GM19397 (cell line): Measurements from ENCODE around the gene TM2D1.
"Not testable (repeated sequence)": the region's sequence is repeated elsewhere in the genome, so short reads cannot be mapped to it uniquely, and the experiment has no call there.

Experiments
- ATAC-seq: cut with Tn5 transposase; IDR thresholded peaks from one replicate; pipeline ENCODE4 v1.9.1; 2021; ENCODE audit warnings: mild to moderate bottlenecking, moderate library complexity; ENCODE audit not compliant: unreplicated experiment

The TM2D1 gene

DNA sequence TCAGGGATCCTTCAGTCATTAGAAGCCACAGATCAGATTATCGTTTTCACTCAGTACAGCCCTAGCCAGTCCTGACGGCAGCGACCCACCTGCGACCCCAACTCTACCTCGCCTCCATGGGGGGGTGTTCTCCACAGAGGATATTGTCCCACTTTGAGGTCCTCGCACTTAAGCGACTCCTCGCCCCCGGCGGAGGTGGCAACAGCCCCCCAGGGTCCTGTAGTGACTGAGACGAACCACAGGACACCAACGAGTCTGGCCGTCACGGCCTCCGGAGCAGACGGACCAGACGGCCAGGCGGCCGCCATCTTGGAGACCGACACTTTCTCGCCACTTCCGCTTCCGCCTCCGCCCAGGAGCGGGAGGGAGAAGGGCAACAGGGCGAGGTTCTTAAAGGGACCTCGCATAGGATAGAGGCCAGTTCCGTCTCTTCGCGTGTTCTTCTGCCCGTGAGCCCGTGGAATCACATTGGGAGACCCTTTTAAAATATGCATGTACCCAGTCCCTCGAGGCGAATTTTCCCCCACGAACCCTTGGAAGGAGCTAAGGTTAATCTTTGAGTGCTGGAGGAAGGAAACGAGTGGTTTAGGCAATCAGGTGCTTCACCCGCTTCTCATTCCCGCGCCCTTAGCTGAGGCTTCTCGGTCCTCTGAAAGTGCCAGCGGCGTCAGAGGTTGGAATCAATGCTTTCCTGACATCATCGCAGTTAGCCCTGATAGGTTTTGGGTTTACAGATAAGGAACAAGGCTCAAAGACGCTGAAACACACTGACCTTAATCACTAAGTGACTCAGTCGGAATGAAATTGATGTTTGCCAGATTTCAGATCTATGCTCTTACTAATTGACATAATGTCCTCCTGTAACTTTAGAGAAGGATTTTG, at the start of gene TM2D1:
Gene TM2D1, minus strand, starts transcription at position 329 of the 882 bp plus-strand sequence. Its CDS starts 21 bp downstream, at position 308.
- ATAC-seq, result peak; percentile 100

DNA sequence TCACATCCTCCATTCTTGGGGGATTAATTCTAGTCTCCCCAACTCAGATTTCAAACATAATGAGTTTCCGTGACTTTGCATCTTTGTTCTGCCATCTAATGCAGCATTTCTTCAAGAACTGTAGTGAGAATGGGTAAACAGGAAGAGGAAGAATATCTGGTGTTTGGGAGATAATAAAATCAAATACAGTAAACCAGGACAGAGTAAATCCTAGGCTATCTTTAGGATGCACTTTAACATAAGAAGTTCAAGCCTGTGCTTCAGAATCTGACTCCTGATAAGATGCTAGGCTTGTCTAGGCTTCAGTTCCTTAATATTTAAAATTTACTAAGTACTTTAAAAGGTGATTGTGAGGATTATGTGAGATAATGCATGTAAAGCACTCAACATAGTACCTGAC, 45.2 kb upstream of the TM2D1 start:
- ATAC-seq, result no peak

DNA sequence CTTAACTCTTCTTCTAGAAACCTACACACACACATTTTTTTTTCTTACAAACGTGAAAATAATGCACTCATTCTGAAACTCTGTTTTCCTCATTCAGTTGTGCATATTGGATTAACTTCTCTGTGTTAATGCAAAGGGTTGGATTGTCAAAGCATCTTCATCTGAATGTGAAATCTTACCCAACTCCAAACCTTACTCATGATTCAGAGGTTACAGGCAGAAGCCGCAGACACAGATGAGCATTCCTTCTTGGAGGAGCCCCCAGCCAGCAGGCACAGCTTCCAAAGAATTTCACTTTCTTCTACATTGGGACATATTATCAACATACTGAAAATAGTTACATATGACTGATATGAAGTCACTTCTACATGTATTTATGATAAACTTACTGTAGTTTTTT, 33.0 kb upstream of the TM2D1 start:
- ATAC-seq, result no peak

DNA sequence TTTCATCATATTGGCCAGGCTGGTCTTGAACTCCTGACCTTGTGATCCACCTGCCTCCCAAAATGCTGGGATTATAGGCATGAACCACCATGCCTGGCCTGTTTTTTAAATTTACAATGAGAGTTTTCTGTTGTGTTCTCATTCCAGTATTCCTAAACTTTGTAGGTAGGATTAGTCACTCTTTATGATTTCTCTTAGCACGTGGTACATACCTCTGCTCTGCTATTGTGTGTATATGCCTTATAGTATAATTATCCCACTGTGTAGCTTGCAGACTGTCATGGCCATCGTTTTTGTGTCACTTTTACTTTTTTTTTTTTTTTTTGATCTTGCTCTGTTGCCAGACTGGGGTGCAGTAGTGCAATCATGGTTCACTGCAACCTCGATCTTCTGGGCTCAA, 31.8 kb upstream of the TM2D1 start:
- no peak for ATAC-seq

DNA sequence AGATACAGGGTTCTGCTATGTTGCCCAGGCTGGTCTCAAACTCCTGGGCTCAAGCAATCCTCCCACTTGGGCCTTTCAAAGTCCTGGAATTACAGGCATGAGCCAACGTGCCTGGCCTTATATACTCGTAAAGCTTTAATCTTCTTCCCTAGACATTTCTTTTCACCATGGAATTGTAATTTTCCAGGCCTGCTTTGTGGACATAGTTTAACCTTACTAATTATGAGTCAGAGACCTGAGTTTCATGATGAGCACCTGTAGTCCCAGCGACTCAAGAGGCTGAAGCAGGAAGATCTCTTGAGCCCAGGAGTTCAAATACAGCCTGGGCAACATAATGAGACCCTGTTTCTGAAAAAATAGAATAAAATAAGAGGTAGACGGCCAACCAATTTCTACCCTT, 29.6 kb upstream of the TM2D1 start:
- ATAC-seq, result no peak

DNA sequence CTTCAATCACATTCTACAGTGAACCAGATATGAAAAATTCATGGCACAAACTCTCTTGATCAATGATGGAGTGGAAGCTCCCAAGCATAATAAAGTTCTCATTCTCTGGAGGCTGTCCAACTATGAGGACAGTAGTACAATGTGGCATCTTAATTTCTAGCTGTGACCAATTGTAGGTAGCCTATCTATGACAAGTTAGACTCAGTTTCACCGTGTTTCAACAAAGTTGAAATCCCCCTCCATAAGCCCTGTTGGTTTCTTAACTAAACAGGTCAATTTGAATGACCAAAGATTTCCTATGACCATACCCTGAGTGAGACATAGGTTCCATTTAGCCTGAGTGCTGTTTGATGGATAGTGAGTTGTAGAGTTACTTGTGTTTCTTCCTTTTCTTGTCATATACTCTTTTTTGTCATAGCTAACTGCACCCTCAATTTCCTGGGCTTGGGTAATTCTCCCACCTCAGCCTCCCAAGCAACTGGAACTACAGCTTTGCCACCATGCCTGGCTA, 29.1 kb upstream of the TM2D1 start:
- no peak for ATAC-seq

DNA sequence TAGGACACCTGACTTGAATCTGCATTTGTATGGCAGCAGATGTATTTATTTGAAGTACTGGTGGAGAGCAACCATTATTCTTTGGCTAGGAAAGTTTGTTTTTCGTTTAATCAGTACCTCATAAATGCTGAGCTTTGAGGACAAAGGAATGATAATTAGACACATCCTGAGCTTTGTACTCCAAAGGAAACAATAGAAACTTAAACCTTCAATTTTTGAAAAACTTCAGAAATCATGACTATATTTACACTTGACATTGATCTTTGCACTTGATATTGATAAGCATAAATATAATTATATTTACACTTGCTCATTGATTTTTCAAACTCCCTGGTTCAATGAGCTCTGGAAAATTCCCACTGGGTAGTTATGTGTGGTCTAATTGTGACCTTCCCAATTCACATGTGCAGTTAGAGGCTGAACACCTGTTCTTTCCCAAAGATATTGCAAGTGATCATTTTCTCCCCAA, 28.0 kb upstream of the TM2D1 start:
- no peak for ATAC-seq

DNA sequence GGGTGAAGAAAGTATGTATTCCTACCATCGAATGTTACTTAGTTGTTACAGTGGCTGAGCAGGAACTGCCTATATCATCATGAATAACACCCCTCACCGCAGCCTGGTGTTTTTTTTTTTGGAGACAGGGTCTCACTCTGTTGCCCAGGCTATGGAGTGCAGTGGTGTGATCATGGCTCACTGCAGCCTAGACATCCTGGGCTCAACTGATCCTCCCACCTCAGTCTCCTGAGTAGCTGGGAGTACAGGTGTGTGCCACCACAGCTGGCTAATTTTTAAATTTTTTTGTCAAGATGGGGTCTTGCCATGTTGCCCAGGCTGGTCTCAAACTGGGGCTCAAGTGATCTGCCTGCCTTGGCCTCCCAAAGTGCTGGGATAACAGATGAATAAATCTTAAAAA, 24.6 kb upstream of the TM2D1 start:
- ATAC-seq, result no peak

DNA sequence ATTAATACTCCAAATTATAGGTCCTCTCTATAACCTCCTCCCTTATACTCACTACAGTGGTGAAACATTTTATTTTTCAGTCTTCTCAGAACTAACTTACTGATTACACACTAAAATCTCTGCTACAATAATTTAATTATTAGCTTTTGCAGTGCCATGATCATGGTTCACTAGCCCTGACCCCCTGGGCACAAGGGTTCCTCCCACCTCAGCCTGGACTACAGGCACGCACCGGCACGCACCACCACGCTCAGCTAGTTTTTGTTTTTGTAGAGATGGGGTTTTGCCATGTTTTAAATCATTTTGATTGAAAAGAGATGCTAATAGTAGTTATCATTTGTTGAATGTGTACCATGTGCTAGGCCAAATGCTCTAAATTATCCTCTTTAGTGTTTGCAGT, 23.6 kb upstream of the TM2D1 start:
- ATAC-seq, result no peak

DNA sequence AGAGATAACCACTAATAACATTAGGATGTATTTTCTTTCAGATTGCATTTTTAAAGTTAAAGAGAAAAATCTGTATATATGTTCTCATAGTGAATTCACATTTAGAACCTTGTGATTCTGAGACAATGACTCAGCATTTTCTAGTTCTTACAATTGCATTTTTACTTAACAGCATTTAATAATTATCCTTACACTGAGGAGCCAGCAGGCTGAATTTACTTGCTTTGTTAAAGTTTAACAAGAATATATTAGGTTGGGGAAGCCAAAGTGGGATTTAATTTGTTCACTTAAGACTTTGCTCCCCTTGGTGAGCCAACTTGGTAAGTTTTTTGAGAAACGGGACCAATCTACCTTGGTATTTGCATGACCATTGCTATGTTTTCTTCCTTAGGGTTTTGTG, 21.9 kb upstream of the TM2D1 start:
- no peak for ATAC-seq

DNA sequence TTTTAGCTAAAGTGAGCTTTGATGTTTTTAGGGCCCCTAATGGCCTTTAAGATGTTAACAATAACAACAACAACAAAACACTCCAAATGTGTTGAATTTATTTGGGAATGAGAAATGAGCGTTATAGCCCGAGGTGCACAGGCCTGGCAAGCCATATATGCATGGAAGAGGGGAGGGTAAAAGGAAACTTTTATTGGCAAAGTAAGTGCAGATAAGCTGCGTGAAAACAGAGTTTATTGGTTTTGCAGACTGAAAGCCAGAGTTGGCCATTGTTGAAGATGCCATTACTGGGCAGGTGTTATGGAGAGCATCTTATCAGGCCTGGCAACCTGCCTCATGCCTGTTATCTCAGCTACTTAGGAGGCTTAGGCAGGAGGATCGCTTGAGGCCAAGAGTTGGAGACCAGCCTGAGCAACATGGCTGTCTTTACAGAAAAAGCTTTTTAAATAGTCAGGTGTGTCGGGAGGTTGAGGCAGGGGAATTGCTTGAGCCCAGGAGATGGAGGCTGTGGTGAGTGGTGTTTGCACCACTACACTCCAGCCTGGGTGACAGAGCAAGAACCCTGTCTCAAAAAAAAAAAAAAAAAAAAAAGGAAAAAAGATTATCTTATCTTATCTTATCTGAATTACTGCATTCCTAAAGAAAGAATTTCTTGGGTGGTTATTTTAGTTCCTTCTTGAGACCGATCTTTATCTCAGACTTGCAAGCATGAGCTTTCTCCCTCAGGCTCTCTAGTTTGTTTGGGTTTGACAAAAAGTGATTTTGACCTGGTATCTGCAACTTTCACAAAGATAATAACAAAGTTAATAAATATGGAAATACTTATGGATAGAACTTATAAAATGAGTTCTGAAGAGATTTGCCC, 19.0 kb upstream of the TM2D1 start:
- no peak for ATAC-seq

DNA sequence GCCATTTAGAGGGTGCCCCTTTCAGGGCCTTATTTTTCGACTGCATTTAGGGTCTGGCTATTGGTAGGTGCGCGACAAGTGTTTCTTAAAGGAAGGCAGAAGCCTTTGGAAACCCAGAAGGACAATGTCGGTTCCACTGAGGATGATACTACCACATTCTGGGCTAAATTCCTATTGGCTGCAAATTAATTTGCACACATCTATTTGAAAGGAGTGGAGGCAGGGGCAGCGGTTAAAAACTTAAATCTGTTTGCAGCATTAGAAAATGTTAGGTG, 18.4 kb upstream of the TM2D1 start:
- ATAC-seq, result no peak

DNA sequence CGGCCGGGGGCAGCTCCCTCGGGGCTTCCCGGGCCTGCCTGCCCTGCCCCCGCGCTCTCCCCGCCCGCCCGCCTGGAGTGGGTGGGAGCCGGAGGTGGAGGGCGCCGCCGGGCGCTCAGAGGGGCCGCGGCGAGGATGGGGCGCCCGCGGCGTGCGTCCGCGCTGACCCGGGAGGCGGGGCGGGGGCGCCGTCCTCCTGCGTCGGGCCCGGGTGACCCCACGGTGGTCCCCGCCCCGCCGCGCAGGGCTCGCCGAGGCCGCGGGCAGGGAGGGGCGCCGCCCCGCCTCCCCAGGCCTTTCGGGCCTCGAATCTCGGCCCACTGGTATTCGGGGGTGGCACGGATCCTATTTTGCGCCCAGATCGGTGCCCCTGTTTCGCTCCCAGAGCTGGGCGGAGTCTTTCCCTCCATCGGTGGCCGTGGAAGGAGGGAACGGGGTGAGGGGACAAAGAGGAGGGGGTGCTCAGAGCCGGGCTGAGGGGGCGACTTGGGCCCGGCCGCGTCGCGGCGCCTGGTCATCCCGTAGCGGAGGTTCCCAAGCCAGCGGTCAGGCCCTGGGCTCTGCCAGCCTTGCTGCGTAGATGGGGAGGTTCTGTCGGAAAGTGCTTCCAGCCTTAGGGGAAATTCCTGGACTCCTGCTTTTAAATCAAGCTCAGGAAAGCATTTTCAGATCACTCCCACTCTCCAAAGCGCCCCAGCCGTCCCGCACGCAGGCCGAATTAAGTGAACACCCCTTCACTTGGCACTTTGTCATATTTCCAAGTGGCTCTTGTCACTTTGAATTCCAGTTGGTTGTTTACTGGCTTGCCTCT, 17.9 kb upstream of the TM2D1 start:
- peak; percentile 58 for ATAC-seq

DNA sequence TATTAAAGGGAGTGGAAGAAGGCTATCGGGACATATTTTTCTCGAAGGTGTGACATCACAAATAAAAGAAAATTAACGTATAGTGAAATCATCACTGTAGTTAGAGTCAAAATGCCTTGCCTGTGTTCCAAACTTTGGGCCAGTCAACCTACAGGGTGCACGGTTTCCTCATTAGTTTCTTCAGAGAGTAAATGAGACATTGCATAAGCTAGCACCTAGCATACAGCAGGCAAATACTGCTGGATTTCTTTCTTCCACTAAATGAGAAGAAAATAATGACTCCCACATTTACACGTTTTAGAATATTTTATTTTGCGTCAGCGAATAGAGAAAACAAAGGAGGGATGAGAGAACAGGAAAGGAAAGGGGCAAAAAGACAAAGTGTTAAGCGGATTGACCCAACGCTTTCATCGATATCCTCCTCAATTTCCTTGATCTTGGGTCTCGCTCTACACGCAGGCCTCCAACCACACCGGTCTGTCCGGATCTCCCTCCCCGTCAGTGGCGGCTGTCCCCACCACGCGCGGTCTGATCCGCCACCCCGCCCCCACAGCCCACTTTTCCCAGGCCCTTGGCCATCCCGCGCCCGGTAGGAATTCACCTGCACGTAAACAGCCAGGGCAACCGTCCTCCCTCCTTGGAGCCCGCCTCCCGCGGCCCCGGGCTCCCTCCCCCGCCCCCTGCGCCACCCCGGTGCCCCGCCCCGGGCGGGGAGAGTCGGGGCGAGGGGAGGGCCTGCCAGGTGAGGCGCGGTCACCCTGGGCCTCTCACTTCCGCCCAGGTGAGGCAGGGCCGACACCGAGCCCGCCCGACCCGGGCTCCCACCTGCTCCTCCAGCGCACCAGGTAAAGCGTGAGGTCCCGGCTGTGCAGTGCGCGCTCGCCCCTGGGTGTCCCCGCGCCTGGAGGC, 17.0 kb upstream of the TM2D1 start, which contains the start of gene PATJ:
Gene PATJ, plus strand, starts transcription at position 770 of the 909 bp plus-strand sequence. CDS start 20,413 bp downstream, outside the sequence.
- peak; percentile 87 for ATAC-seq

DNA sequence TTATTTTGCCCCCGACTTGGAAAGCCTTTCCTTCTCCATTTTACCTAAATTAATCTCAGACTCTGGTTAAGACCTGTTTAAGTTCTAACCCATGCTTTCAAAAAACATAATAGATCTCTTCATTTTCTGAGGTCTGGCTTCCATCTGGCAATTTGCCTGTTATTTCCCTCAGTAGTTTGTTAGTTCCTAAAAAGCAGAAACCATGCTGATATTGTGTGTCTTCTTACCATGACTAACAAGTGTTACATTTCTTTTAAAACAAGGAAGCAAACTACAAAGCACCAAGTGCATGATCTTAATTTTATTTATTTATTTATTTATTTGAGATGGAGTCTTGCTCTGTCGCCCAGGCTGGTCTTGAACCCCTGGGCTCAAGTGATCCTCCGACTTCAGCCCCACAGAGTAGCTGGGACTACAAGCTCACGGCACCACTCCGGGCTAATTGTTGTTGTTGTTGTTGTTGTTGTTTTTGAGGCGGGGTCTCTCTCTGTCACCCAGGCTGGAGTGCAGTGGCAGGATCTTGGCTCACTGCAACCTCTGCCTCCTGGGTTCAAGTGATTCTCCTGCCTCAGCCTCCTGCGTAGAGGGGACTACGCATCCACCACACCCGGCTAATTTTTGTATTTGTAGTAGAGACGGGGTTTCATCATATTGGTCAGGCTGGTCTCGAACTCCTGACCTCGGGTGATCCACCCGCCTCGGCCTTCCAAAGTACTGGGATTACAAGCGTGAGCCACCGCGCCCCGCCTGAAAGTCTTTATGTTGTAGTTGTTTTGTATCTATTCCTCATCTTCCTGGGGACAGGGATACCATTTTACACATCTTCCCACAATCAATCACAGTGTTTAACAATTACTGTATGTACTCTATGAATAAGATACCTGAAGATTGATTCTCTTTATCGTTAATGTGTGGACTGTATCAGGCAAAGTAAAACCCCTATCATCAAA, 16.1 kb upstream of the TM2D1 start:
- no peak for ATAC-seq

DNA sequence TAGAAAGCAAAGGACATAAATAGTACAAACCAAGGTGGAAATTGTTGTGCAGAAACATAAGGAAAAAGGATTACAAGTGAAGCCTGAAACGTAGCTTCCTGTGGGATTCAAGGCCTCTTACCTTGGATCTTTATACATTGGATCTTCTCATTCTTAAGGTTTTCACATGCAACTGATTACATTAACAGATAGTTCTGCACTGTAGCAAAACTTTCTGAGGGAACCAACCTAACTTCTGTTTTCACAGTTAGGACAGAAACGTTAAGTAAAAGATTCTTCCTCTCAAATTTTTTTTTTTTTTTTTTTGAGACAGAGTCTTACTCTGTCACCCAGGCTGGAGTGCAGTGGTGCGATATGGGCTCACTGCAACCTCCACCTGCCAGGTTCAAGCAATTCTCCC, 7.8 kb upstream of the TM2D1 start:
- ATAC-seq, result no peak

DNA sequence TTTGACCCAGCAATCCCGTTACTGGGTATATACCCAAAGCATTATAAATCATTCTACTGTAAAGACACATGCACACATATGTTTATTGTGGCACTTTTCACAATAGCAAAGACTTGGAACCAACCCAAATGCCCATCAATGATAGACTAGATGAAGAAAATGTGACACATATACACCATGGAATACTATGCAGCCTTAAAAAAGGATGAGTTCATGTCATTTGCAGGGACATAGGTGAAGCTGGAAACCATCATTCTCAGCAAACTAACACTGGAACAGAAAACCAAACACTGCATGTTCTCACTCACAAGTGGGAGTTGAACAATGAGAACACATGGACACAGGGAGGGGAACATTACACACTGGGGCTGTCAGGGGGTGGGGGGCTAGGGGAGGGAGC, 5.7 kb upstream of the TM2D1 start:
- not testable (repeated sequence) for ATAC-seq

DNA sequence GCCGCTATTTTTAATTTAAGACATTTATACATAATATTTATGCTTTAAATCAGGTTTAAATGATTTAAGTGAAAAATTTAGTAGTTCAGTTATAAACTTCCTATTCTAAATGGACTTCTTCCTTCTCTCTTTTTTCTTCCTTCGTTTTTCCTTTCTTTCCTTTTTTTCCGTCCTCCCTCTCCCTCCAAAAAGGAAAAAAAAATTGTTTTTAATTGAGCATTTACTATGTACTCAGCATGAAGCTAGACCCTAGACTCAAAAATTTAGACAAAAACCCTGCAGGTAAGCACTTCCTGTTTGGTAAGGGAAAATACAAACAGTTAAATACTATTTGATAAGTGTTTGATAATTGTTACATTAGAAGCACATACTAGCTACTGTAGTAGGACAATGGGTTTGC, 2.6 kb upstream of the TM2D1 start:
- no peak for ATAC-seq

DNA sequence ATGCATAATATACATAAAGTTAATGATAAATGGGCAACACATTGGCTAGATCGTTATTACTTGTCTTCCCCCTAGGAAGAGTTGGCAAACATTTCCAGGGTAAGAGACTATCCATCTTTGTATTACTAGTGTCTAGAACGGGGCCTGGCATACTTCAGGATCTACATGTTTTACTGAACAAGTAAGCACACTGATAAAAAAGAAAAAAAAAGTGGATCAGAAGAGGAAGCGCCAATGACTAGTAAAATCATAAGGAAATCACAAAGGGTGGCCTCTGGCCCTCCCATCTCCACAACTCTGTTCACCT, 482 bp downstream of the TM2D1 start:
- no peak for ATAC-seq
